Fibroblast of lung (primary cell): Measurements from ENCODE around the gene DUSP21.

ENCODE experiments used
- CTCF ChIP-seq, 2 donors: IDR thresholded peaks in 1 of 2; conservative IDR thresholded peaks in 1 of 2; 1 replicate in 1 of 2; 2 replicates in 1 of 2; pipeline ENCODE4 v1.5.1; 2011 to 2012; ENCODE audit warnings: low read length in 2 of 2, control low read depth in 1 of 2, inconsistent platforms in 1 of 2, low read depth in 1 of 2, mild to moderate bottlenecking in 1 of 2
- EZH2 ChIP-seq: IDR thresholded peaks from 2 replicates; pipeline ENCODE4 v1.5.1; 2012; ENCODE audit warnings: low read length, control low read depth, mild to moderate bottlenecking; ENCODE audit errors: missing control alignments

DNA sequence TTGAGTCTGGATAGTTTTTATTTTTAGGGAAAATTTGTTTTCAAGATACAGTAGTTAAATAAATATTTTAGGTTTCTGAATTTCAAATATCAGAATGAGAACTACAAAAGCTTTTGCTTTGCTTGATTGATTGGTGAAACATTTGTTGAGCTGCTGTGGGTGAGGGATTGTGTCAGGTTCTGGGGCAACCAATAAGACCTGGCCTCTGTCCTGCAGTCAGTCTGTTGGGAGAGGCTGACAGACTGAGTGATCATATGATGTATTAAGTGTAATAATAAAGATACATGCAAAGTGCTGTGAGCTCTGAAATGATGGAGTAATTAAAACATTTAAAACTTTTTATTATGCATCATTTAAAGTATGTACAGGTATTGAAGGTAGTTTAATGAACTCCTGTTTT is 38.8 kb downstream of the DUSP21 start:
- TF ChIP-seq CTCF (conservative IDR thresholded peaks at IDR 0.05 in 1 of 2, IDR thresholded peaks at IDR 0.05 in 1 of 2; ENCODE audit: low read depth in 1 of 2, low read length in 2 of 2) (no peak), EZH2 (no peak)
